ENCODE data around the gene DCBLD2. TPM values are rescaled to one million over a fixed set of nuclear protein-coding genes. Genes with fewer than 3 reads are reported as not detected.

The DCBLD2 gene
- total RNA-seq, 1 donor from 2014 or later: 145 TPM

GRCh38 chr3:98793971-98794370 is 107.5 kb downstream of the DCBLD2 start:
- no peaks in the 10 kb centered on the region for H4K20me1 ChIP-seq (ENCODE audit: low read depth)
- no peaks in the 10 kb centered on the region for H3F3A ChIP-seq (ENCODE audit: low read depth)
- no peaks in the 10 kb centered on the region for H3K79me2 ChIP-seq (ENCODE audit: low read depth)
- Mint-ChIP-seq H3K36me3 (peaks cover 22% of the 10 kb centered on the region), H3K4me3 (no peak overlapping the region), H3K27ac (no peak overlapping the region), H3K27me3 (ENCODE audit: insufficient read depth, low read depth) (no peaks in the 10 kb centered on the region), H3K9me3 (no peaks in the 10 kb centered on the region), H3K4me1 (no peaks in the 10 kb centered on the region)
- no peaks in the 10 kb centered on the region for H3K4me1 ChIP-seq
- H3K9me3 ChIP-seq (ENCODE audit: low read depth): no peaks in the 10 kb centered on the region
- no peak overlapping the region for H3K27ac ChIP-seq
- H3K4me2 ChIP-seq: no peak overlapping the region
- no peaks in the 10 kb centered on the region for H3K36me3 ChIP-seq
- no peak overlapping the region for H2AFZ ChIP-seq (replicated peaks)
- no peaks in the 10 kb centered on the region for H3K27me3 ChIP-seq
- DNase-seq (ENCODE audit: low spot score): no peak
- no peak overlapping the region for H3K4me3 ChIP-seq
- TF ChIP-seq EZH2 (IDR thresholded peaks at IDR 0.05) (no peak), EZH2phosphoT487 (IDR thresholded peaks at IDR 0.05) (no peak), CTCF (IDR thresholded peaks at IDR 0.05) (no peak)
- H3K9ac ChIP-seq: no peak overlapping the region

- Histone ChIP-seq H3K79me2 (ENCODE audit: low read depth) (no peaks in the 10 kb centered on the region), H2AFZ (replicated peaks) (no peak overlapping the region), H3K9ac (no peak overlapping the region), H3K4me3 (no peak overlapping the region), H3K9me3 (ENCODE audit: low read depth) (no peaks in the 10 kb centered on the region), H3K27ac (no peak overlapping the region), H3K27me3 (no peaks in the 10 kb centered on the region), H4K20me1 (ENCODE audit: low read depth) (no peaks in the 10 kb centered on the region), H3K36me3 (no peaks in the 10 kb centered on the region), H3K4me1 (no peaks in the 10 kb centered on the region), H3F3A (ENCODE audit: low read depth) (no peaks in the 10 kb centered on the region), H3K4me2 (no peak overlapping the region)
- Mint-ChIP-seq H3K27me3 (ENCODE audit: insufficient read depth, low read depth) (no peaks in the 10 kb centered on the region), H3K4me1 (no peaks in the 10 kb centered on the region), H3K36me3 (peaks cover 13% of the 10 kb centered on the region), H3K27ac (no peak overlapping the region), H3K4me3 (no peak overlapping the region), H3K9me3 (no peaks in the 10 kb centered on the region)
- TF ChIP-seq EZH2phosphoT487 (IDR thresholded peaks at IDR 0.05): no peak
- no peak for TF ChIP-seq EZH2 (IDR thresholded peaks at IDR 0.05)
- no peak for TF ChIP-seq CTCF (IDR thresholded peaks at IDR 0.05)
- no peak for DNase-seq (ENCODE audit: low spot score)
Measured at GRCh38 chr3:98791341-98792325, 109.9 kb downstream of the DCBLD2 start.

- Mint-ChIP-seq H3K27ac (no peak overlapping the region), H3K9me3 (no peaks in the 10 kb centered on the region), H3K36me3 (peaks cover 4% of the 10 kb centered on the region), H3K4me1 (peaks cover 4% of the 10 kb centered on the region), H3K27me3 (ENCODE audit: insufficient read depth, low read depth) (no peaks in the 10 kb centered on the region), H3K4me3 (no peak overlapping the region)
- Histone ChIP-seq H3K4me2 (no peak overlapping the region), H3K9ac (no peak overlapping the region), H3K27ac (no peak overlapping the region), H2AFZ (replicated peaks) (no peak overlapping the region), H3K4me1 (no peaks in the 10 kb centered on the region), H3K9me3 (ENCODE audit: low read depth) (no peaks in the 10 kb centered on the region), H3K27me3 (no peaks in the 10 kb centered on the region), H3K79me2 (ENCODE audit: low read depth) (no peaks in the 10 kb centered on the region), H3K4me3 (no peak overlapping the region), H4K20me1 (ENCODE audit: low read depth) (no peaks in the 10 kb centered on the region), H3F3A (ENCODE audit: low read depth) (no peaks in the 10 kb centered on the region), H3K36me3 (no peaks in the 10 kb centered on the region)
- DNase-seq (ENCODE audit: low spot score): no peak
- no peak for TF ChIP-seq CTCF (IDR thresholded peaks at IDR 0.05)
- no peak for TF ChIP-seq EZH2 (IDR thresholded peaks at IDR 0.05)
- no peak for TF ChIP-seq EZH2phosphoT487 (IDR thresholded peaks at IDR 0.05)
Measured at GRCh38 chr3:98788651-98789050, 112.8 kb downstream of the DCBLD2 start.
